ENCODE measurements around the gene MYOF. TPM values are rescaled to one million over a fixed set of nuclear protein-coding genes. Genes with fewer than 3 reads are reported as not detected.
"Not testable (repeated sequence)": the region's sequence is repeated elsewhere in the genome, so short reads cannot be mapped to it uniquely, and the experiment has no call there.

The MYOF gene
- polyA plus RNA-seq, 1 of the 3 experiments (the other 2 are of a cell fraction) = 103 TPM

DNA sequence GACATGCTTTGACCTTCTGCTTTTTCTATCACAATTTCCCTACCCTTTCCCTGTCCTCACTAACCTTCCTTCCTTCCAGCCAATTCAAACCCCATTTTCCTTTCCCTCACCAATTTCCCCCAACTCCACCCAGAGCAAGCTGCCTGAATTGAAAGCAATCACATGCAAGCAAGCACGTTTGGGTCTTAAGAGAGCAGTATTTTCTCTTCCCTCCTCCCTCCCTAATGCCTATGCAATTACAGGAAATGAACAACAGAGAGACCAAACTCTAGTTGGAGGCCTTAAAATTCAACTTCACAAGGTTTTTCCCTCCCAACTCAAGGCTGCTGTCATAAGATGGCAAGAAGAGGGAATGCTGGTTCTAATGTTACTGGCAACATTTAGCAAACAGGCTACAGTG, 117.2 kb downstream of the MYOF start (continued):
- no peak for TF ChIP-seq USF2 (IDR thresholded peaks at IDR 0.05; ENCODE audit: borderline replicate concordance, low read depth, low read length)
- TF ChIP-seq, protein P1, sequence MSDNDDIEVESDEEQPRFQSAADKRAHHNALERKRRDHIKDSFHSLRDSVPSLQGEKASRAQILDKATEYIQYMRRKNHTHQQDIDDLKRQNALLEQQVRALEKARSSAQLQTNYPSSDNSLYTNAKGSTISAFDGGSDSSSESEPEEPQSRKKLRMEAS (IDR thresholded peaks at IDR 0.05; ENCODE audit: low read depth) = no peak
- TF ChIP-seq NFIC (IDR thresholded peaks at IDR 0.05; ENCODE audit: borderline replicate concordance) = no peak
- no peak for TF ChIP-seq GABPA (IDR thresholded peaks at IDR 0.05; ENCODE audit: low read depth)
- no peak for TF ChIP-seq RAD21 (IDR thresholded peaks at IDR 0.05; ENCODE audit: low read length)

DNA sequence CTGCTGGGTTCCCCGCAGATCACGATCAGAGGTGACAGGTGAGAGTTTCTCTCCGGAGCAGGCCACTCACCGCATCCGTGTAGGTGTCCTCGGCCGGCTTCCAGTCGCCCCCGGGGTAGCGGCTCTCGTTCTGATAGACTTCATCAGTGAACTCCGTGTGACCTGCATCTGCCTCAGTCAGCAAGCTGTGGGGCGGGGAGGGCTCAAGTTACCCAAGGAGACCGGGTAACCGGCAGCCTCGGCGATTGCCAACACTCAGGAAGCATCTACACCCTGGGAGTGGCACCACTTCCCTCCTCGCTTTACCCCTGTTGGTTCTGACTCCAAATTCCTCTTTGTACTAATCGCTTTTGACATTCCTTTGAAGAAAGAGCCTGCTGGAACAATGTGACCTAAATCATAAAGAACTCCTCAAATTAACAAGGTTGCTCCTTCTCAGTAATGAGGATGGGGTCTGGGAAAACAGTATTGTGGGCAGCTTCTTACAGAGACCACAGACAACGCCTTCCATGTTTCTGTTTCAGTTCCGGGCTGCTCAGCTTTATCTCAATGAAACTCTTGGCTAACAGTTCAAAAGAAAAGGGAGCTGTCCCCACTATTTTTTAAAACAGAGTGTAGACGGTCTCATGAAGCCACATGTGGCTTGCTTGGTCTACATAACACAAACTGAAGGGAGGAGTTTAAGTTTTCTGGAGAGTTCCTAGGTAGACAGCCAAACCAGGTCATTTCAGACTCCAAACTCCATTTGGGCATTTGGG, 118.1 kb downstream of the MYOF start:
- CTCF ChIA-PET = interaction anchor here (1.4 to 2.4 kb wide), 4 partner anchors 11 to 147 kb away, joined by 4 to 12 read pairs (median 8); partner anchors contain the start of gene MYOF
- Histone ChIP-seq H2AFZ (ENCODE audit: low read depth) (no peak overlapping the region), H3F3A (replicated peaks; ENCODE audit: insufficient read depth) (peaks cover 16% of the 10 kb centered on the region), H3K9me2 (no peaks in the 10 kb centered on the region), H3K27ac (ENCODE audit: low read depth in 2 of 2, low read length in 1 of 2) (no peak overlapping the region), H3K9me3 (no peaks in the 10 kb centered on the region), H3K4me1 (ENCODE audit: control insufficient read depth in 1 of 2, insufficient read depth in 2 of 2, low read depth in 1 of 2, low read length in 1 of 2) (no peaks in the 10 kb centered on the region), H3K4me2 (no peak overlapping the region), H4K20me1 (ENCODE audit: insufficient read depth) (no peaks in the 10 kb centered on the region), H3K9ac (no peak overlapping the region), H3K4me3 (ENCODE audit: low read depth in 2 of 2, low read length in 1 of 2) (no peak overlapping the region), H3K27me3 (ENCODE audit: insufficient read depth) (no peaks in the 10 kb centered on the region), H3K36me3 (replicated peaks in 1 of 2; ENCODE audit: control insufficient read depth in 1 of 2, insufficient read depth in 2 of 2, low read length in 1 of 2) (peaks cover 69 to 85% of the 10 kb centered on the region in 2 experiments), H3K79me2 (ENCODE audit: insufficient read depth) (no peaks in the 10 kb centered on the region)
- DNase-seq = no peak
- POLR2A ChIA-PET = no interaction called here
- TF ChIP-seq, protein P2, sequence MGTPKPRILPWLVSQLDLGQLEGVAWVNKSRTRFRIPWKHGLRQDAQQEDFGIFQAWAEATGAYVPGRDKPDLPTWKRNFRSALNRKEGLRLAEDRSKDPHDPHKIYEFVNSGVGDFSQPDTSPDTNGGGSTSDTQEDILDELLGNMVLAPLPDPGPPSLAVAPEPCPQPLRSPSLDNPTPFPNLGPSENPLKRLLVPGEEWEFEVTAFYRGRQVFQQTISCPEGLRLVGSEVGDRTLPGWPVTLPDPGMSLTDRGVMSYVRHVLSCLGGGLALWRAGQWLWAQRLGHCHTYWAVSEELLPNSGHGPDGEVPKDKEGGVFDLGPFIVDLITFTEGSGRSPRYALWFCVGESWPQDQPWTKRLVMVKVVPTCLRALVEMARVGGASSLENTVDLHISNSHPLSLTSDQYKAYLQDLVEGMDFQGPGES (IDR thresholded peaks at IDR 0.05; ENCODE audit: low read depth, low read length) = no peak
- TF ChIP-seq RCOR1 (IDR thresholded peaks at IDR 0.05; ENCODE audit: low read length) = no peak
- no peak for TF ChIP-seq MEF2A (IDR thresholded peaks at IDR 0.05; ENCODE audit: borderline replicate concordance, low read depth)
- no peak for TF ChIP-seq TAF1 (IDR thresholded peaks at IDR 0.05; ENCODE audit: borderline replicate concordance, low read depth, low read length)
- TF ChIP-seq, protein P3, sequence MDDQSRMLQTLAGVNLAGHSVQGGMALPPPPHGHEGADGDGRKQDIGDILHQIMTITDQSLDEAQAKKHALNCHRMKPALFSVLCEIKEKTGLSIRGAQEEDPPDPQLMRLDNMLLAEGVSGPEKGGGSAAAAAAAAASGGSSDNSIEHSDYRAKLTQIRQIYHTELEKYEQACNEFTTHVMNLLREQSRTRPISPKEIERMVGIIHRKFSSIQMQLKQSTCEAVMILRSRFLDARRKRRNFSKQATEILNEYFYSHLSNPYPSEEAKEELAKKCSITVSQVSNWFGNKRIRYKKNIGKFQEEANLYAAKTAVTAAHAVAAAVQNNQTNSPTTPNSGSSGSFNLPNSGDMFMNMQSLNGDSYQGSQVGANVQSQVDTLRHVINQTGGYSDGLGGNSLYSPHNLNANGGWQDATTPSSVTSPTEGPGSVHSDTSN (IDR thresholded peaks at IDR 0.05) = no peak
- TF ChIP-seq JUND (IDR thresholded peaks at IDR 0.05) = no peak
- no peak for TF ChIP-seq NFIC (IDR thresholded peaks at IDR 0.05; ENCODE audit: borderline replicate concordance)
- no peak for TF ChIP-seq FOSL2 (IDR thresholded peaks at IDR 0.05; ENCODE audit: borderline replicate concordance, low read depth)
- WGBS (ENCODE audit: low lambda C conversion rate) = 94% methylated on average over 17 of the region's 22 CpGs

- 90% methylated on average over 4 of the region's 4 CpGs for WGBS (ENCODE audit: low lambda C conversion rate)
Observed at GRCh38 chr10:93358398-93358797, 123.7 kb downstream of the MYOF start.

More at GRCh38 chr10:93358398-93358797, 123.7 kb downstream of the MYOF start:
- H2AFZ ChIP-seq (ENCODE audit: low read depth); H3K4me1 ChIP-seq (ENCODE audit: control insufficient read depth in 1 of 2, insufficient read depth in 2 of 2, low read depth in 1 of 2, low read length in 1 of 2); DNase-seq; H3K9me3 ChIP-seq; H3K9ac ChIP-seq; H3K4me3 ChIP-seq (ENCODE audit: low read depth in 2 of 2, low read length in 1 of 2); POLR2A ChIA-PET; H3K27ac ChIP-seq (ENCODE audit: low read depth in 2 of 2, low read length in 1 of 2); H3K4me2 ChIP-seq; H4K20me1 ChIP-seq (ENCODE audit: insufficient read depth); H3K27me3 ChIP-seq (ENCODE audit: insufficient read depth); H3K79me2 ChIP-seq (ENCODE audit: insufficient read depth); H3K9me2 ChIP-seq: not testable (repeated sequence)
- CTCF ChIA-PET = interaction anchor here (0.5 to 3.8 kb wide), 31 partner anchors 8 to 1272 kb away, joined by 3 to 36 read pairs (median 4); partner anchors contain the start of gene MYOF
- peaks cover 36% of the 10 kb centered on the region for H3F3A ChIP-seq (replicated peaks; ENCODE audit: insufficient read depth)
- peaks cover 50 to 83% of the 10 kb centered on the region in 2 experiments for H3K36me3 ChIP-seq (replicated peaks in 1 of 2; ENCODE audit: control insufficient read depth in 1 of 2, insufficient read depth in 2 of 2, low read length in 1 of 2)

All from SK-N-SH (cell line).